GM12878 (cell line): ENCODE results near the gene CFAP92. TPM values are rescaled to one million over a fixed set of nuclear protein-coding genes. Genes with fewer than 3 reads are reported as not detected.

Experiments
- ASH2L ChIP-seq: fragments of 300-600, 200-600 bp; sonication (generic); IDR thresholded peaks from 2 replicates; pipeline ENCODE4 v1.6.1; 2017; ENCODE audit warnings: low read depth, mild to moderate bottlenecking, borderline replicate concordance
- BHLHE40 ChIP-seq, 2 experiments: fragments of 450-650 bp in 1 of 2; IDR thresholded peaks; 2 replicates each; pipeline ENCODE4 v1.6.1; 2011 to 2017; ENCODE audit warnings: low read depth in 2 of 2, borderline replicate concordance in 1 of 2, improper control_type of control experiment in 1 of 2, low read length in 1 of 2, mild to moderate bottlenecking in 1 of 2
- DPF2 ChIP-seq: fragments of 450-650 bp; IDR thresholded peaks from 2 replicates; pipeline ENCODE4 v1.6.1; 2017; ENCODE audit warnings: mild to moderate bottlenecking
- E2F8 ChIP-seq: fragments of 450-650 bp; IDR thresholded peaks from 2 replicates; pipeline ENCODE4 v1.6.1; 2018; ENCODE audit warnings: mild to moderate bottlenecking, low read depth, moderate library complexity; ENCODE audit not compliant: partially characterized antibody
- ELK1 ChIP-seq: IDR thresholded peaks from 2 replicates; pipeline ENCODE4 v1.6.1; 2012; ENCODE audit warnings: low read depth, low read length, improper control_type of control experiment
- ESRRA ChIP-seq: IDR thresholded peaks from 2 replicates; pipeline ENCODE4 v1.6.1; 2012; ENCODE audit warnings: mild to moderate bottlenecking, low read length, improper control_type of control experiment
- HDAC2 ChIP-seq: fragments of 200-600 bp; sonication (generic); IDR thresholded peaks from 2 replicates; pipeline ENCODE4 v1.6.1; 2017
- JUND ChIP-seq: IDR thresholded peaks from 2 replicates; pipeline ENCODE4 v1.6.1; 2012; ENCODE audit warnings: low read depth, mild to moderate bottlenecking, low read length, improper control_type of control experiment, moderate library complexity
- MEF2A ChIP-seq: IDR thresholded peaks from 2 replicates; pipeline ENCODE4 v1.6.1; 2011; ENCODE audit warnings: low read depth, mild to moderate bottlenecking, low read length, moderate library complexity; ENCODE audit not compliant: insufficient read depth
- MLLT1 ChIP-seq: fragments of 450-650 bp; IDR thresholded peaks from 2 replicates; pipeline ENCODE4 v1.6.1; 2016; ENCODE audit warnings: mild to moderate bottlenecking
- MYC ChIP-seq: IDR thresholded peaks from 2 replicates; pipeline ENCODE4 v1.6.1; 2011; ENCODE audit warnings: mild to moderate bottlenecking, low read length, moderate library complexity, inconsistent platforms; ENCODE audit not compliant: insufficient read depth, insufficient replicate concordance, insufficient read length, severe bottlenecking
- NFIC ChIP-seq: IDR thresholded peaks from 2 replicates; pipeline ENCODE4 v1.6.1; 2012; ENCODE audit warnings: low read depth, mild to moderate bottlenecking, inconsistent platforms, low read length, moderate library complexity
- PAX5 ChIP-seq: IDR thresholded peaks from 2 replicates; pipeline ENCODE4 v1.6.1; 2011; ENCODE audit warnings: low read depth, low read length, borderline replicate concordance
- POLR2AphosphoS2 ChIP-seq: IDR thresholded peaks from 2 replicates; pipeline ENCODE4 v1.6.1; 2011; ENCODE audit warnings: low read depth, mild to moderate bottlenecking, low read length, improper control_type of control experiment, moderate library complexity
- RBBP5 ChIP-seq: fragments of 200-600 bp; sonication (generic); conservative IDR thresholded peaks from 2 replicates; pipeline ENCODE4 v1.6.1; 2016
- SKIL ChIP-seq: fragments of 450-650 bp; IDR thresholded peaks from 2 replicates; pipeline ENCODE4 v1.6.1; 2017; ENCODE audit warnings: mild to moderate bottlenecking, low read depth, inconsistent platforms; ENCODE audit not compliant: poor library complexity, severe bottlenecking
- SREBF1 ChIP-seq: IDR thresholded peaks from 2 replicates; pipeline ENCODE4 v1.6.1; 2012; ENCODE audit warnings: mild to moderate bottlenecking, low read length
- SUZ12 ChIP-seq: fragments of 200-600 bp; sonication (generic); IDR thresholded peaks from one replicate; pipeline ENCODE4 v1.6.1; 2018; ENCODE audit warnings: antibody characterized with exemption, mild to moderate bottlenecking; ENCODE audit not compliant: unreplicated experiment
- TCF12 ChIP-seq: IDR thresholded peaks from 2 replicates; pipeline ENCODE4 v1.6.1; 2011; ENCODE audit warnings: low read depth, mild to moderate bottlenecking, low read length
- ZBTB33 ChIP-seq: fragments of 450-650 bp; IDR thresholded peaks from 2 replicates; pipeline ENCODE4 v1.6.1; 2017; ENCODE audit warnings: mild to moderate bottlenecking
- polyA plus RNA-seq, 11 experiments: library from polyadenylated mRNA; depleted of rRNA in 4 of 11; unstranded in 6 of 11; stranded (reverse) in 5 of 11; fragments of >200 nt; fragmentation: Nextera tagmentation in 4 of 11; fragmentation: Illumina TruSeq in 1 of 11; extraction: Ambion mirVana in 4 of 11; extraction: Trizol in 1 of 11; gene quantifications; 1 replicate in 1 of 11; 2 replicates in 10 of 11; pipeline versions ENCODE4 v1.2.1 to v1.2.3, GENCODE V29; 2011 to 2016; ENCODE audit warnings: inconsistent platforms in 2 of 11, missing spikeins in 2 of 11, low read depth in 1 of 11
- total RNA-seq, 4 experiments: library from RNA; depleted of rRNA in 3 of 4; stranded (reverse); fragments of >200 nt in 3 of 4; fragmentation: Illumina TruSeq in 1 of 4; extraction: Trizol in 1 of 4; gene quantifications; 2 replicates each; pipeline versions ENCODE4 v1.2.1 to v1.2.3, GENCODE V29; 2013 to 2021

CFAP92 gene
- total and polyA plus RNA-seq, 10 of the 15 experiments (the other 5 are each of a cell fraction or from before 2014, with no cell fraction given), result 0.05 to 0.52 (median 0.14) TPM; not detected in 7

- TF ChIP-seq E2F8 (no peak), MLLT1 (no peak), RBBP5 (no peak), SKIL (no peak), ELK1 (0 out of 2 replicates have a peak, but pooled peaks have one; percentile 30), ZBTB33 (peak; percentile 29; the same call in 1 of the 2 replicates), JUND (no peak), SREBF1 (no peak), ESRRA (no peak), MEF2A (no peak), PAX5 (no peak; the same call in 1 of the 2 replicates), MYC (no peak), POLR2AphosphoS2 (0 out of 2 replicates have a peak, but pooled peaks have one; percentile 52), SUZ12 (no peak), NFIC (no peak), ASH2L (no peak), BHLHE40 (IDR thresholded peaks at IDR 0.05; ENCODE audit: borderline replicate concordance in 1 of 2, low read depth in 2 of 2, low read length in 1 of 2) (peak; percentile 48 to 87; a peak in 3 of 4 replicates), HDAC2 (no peak), TCF12 (no peak), DPF2 (peak; percentile 54; the same call in 1 of the 2 replicates)
These were observed 33.1 kb upstream of the CFAP92 start (continued) for GRCh38 chr3:129026728-129027543.
